SK-N-SH (cell line): ENCODE data around the gene TJP2.

Experiments
- CTCF ChIP-seq: fragments of 200-600 bp; sonication (generic); IDR thresholded peaks from 2 replicates; pipeline ENCODE4 v1.6.1; 2017; ENCODE audit warnings: antibody characterized with exemption, mild to moderate bottlenecking, moderate library complexity
- EP300 ChIP-seq, 2 experiments: IDR thresholded peaks; 2 replicates each; pipeline versions ENCODE4 v1.4.0 to v1.6.1; 2012; ENCODE audit warnings: borderline replicate concordance in 1 of 2, low read depth in 1 of 2, low read length in 1 of 2
- EZH2phosphoT487 ChIP-seq: fragments of 200-600 bp; sonication (generic); IDR thresholded peaks from 2 replicates; pipeline ENCODE4 v1.6.1; 2017; ENCODE audit warnings: low read depth, mixed run types, mild to moderate bottlenecking, antibody characterized with exemption, moderate library complexity, borderline replicate concordance
- RAD21 ChIP-seq: IDR thresholded peaks from 2 replicates; pipeline ENCODE4 v1.6.1; 2012; ENCODE audit warnings: mild to moderate bottlenecking, low read length
- TAF1 ChIP-seq: IDR thresholded peaks from 2 replicates; pipeline ENCODE4 v1.6.1; 2012; ENCODE audit warnings: low read depth, mild to moderate bottlenecking, low read length, moderate library complexity, borderline replicate concordance
- YY1 ChIP-seq: IDR thresholded peaks from 2 replicates; pipeline ENCODE4 v1.4.0; 2012; ENCODE audit warnings: low read depth, mild to moderate bottlenecking
- ZBTB33 ChIP-seq: IDR thresholded peaks from 2 replicates; pipeline ENCODE4 v1.4.0; 2012; ENCODE audit warnings: low read depth, borderline replicate concordance
- TF ChIP-seq, protein P1 (sequence below): IDR thresholded peaks from 2 replicates; pipeline ENCODE4 v1.4.0; 2012; ENCODE audit warnings: low read depth
- TF ChIP-seq, protein P2 (sequence below): IDR thresholded peaks from 2 replicates; pipeline ENCODE4; 2012

DNA sequence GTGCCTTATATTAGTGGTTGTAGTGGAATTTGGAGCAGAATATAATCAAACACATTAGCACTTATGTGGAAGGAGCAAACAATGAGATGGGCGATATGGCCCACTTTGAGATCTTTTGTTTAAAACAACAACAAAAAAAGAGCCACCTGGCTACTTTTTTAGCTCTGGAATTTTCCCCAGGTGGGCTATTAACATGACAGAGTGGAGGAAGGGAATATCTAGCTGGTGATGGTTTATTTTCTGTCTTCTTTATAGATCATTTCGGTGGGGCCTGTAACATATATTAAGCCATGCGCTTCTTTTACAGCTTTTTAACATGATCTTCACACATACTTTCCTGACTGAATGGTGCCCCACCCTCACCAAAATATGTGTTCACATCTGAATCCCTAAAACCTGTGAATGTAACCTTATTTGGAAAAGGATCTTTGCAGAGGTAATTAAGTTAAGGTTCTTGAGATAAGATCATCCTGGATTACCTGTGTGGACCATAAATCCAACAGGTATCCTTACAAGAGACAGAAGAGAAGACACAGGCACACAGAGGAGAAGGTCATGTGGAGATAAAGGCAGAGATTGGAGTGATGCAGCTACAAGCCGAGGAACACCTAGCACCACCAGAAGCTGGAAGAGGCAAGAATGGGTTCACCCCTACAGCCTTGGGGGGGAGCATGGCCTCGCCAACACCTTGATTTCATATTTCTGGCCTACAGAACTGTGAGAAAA, 134.3 kb downstream of the TJP2 start:
- TF ChIP-seq CTCF (no peak), EZH2phosphoT487 (no peak), EP300 (IDR thresholded peaks at IDR 0.05; ENCODE audit: borderline replicate concordance in 1 of 2, low read depth in 1 of 2, low read length in 1 of 2) (no peak), YY1 (no peak), ZBTB33 (no peak), RAD21 (no peak), TAF1 (no peak)
- TF ChIP-seq, protein P1, sequence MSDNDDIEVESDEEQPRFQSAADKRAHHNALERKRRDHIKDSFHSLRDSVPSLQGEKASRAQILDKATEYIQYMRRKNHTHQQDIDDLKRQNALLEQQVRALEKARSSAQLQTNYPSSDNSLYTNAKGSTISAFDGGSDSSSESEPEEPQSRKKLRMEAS: no peak
- TF ChIP-seq, protein P2, sequence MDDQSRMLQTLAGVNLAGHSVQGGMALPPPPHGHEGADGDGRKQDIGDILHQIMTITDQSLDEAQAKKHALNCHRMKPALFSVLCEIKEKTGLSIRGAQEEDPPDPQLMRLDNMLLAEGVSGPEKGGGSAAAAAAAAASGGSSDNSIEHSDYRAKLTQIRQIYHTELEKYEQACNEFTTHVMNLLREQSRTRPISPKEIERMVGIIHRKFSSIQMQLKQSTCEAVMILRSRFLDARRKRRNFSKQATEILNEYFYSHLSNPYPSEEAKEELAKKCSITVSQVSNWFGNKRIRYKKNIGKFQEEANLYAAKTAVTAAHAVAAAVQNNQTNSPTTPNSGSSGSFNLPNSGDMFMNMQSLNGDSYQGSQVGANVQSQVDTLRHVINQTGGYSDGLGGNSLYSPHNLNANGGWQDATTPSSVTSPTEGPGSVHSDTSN: no peak
